Amniotic epithelial cell (primary cell): Measurements from ENCODE around the gene C4B.

Experiments used
- DNase-seq: peaks from one replicate; pipeline ENCODE4 v3.0.0-alpha.2; 2010; ENCODE audit warnings: low read depth

The C4B gene

DNA sequence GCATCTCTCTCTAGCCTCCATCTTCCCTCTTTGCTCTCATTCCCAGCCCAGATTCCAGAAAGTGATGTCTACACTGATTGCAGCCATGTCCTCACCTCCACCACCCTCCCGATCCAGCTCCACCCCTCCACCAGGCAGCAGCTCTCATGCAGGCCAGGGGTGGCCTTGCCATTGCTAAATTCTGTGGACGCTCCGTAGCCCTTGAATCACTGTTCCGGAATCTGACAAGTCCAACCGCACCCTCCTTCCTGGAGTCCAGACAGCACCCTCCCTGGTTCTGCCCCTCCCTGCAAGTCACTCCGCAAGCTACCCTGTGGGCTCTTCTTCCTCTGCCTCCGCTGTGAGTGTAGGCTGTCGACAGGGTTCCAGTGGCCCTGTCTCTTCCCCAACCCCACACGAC is 68.3 kb downstream of the C4B start:
- peak; percentile 81 for DNase-seq

DNA sequence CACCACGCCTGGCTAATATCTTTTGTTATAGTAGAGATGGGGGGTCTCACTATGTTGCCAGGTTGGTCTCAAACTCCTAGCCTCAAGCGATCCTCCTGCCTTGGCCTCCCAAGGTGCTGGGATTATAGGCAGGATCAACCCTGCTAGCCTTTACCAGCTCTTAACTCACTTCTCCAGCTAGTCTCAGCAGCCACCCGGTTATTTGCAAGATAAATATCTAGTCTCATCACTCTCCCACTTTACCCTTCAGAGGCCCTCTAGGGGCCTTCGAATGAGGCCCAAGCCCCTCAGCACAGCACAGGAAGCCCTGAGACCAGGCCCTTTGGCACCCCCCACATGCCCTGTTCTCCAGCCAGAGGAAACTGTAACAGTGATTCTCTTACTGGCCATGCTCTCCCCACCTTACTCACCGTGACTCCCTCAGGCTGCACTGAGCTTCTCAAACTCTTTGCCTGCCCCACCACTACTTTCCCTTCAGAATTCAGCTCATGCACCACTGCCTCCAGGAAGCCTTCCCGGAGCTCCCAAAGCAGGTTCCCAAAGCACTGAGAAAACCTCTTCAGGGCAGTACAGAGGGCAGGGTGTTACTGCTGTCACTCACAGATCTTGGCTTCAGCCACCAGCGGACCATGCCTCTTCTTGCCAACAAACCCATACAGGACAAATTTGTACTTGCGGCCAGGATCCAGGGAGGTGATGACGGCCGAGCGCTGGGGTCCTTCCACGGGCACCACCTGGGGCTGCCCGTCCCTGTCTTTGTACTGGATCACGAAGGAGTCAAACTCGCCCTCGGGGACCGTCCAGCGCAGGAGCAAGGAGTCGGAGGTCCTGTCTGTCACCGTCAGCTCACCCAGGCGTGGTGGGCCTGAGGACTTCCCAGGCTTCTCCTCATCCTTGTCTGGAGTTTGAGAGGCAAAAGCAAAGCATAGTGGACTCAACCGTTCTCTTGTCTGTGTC is 69.5 kb downstream of the C4B start:
- DNase-seq, result no peak

DNA sequence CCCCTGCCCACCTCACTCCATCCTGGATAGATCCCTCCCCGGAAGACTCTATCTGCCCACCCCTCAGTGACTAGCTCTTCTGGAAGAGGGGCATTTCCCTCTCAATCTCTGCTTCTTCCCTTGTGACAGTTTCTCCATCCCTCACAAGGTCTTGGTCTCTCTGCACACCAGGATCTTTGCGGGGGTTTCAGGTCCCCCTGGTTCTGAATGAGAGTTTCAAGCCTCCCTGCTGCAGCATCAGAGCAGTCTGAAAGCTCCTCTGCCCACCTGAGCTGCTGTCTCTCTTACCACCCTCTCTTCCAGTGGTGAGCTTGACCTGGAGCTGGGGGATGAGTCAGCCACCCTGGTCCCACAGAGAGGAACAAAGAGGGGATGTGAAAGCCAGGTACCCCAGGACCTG is 70.2 kb downstream of the C4B start:
- DNase-seq, result no peak
